SK-N-SH (cell line): Measurements from ENCODE around the gene ABI3. TPM values are rescaled to one million over a fixed set of nuclear protein-coding genes. Genes with fewer than 3 reads are reported as not detected.

Experiments
- CTCF ChIA-PET: fragments of 300-600, 350-600 bp; formaldehyde crosslinking; extraction: SDS; loops from one replicate; lab custom pipeline; 2021; lab: Yijun Ruan, JAX
- POLR2A ChIA-PET: fragments of 350-600 bp; sonication (Branson Sonifier 250); formaldehyde crosslinking; extraction: SDS; loops from one replicate; lab custom pipeline; 2020; ENCODE audit warnings: antibody characterized with exemption, inconsistent platforms; lab: Yijun Ruan, JAX
- DNase-seq: peaks from one replicate; pipeline ENCODE4 v3.0.0; 2012
- H2AFZ ChIP-seq: fragments of 200-600 bp; sonication (generic); 2 replicates; pipeline ENCODE4 v1.8.1; 2016; ENCODE audit warnings: antibody characterized with exemption, mild to moderate bottlenecking, low read depth
- H3F3A ChIP-seq: fragments of 200-600 bp; sonication (generic); replicated peaks from 2 replicates; pipeline ENCODE3; 2016; ENCODE audit warnings: antibody characterized with exemption, mild to moderate bottlenecking; ENCODE audit not compliant: insufficient read depth
- H3K27ac ChIP-seq, 2 experiments: fragments of 200-500 bp in 1 of 2; fragments of 200-600 bp in 1 of 2; sonication (Bioruptor generic) in 1 of 2; sonication (generic), shearing (Covaris generic) in 1 of 2; 2 replicates each; pipeline versions ENCODE4 v1.5.1 to v1.6.1; 2014 to 2016; ENCODE audit warnings: low read depth in 2 of 2, inconsistent platforms in 1 of 2, low read length in 1 of 2, mild to moderate bottlenecking in 1 of 2, mixed read lengths in 1 of 2
- H3K27me3 ChIP-seq: fragments of 200-600 bp; sonication (generic), shearing (Covaris generic); 2 replicates; pipeline ENCODE4 v1.6.1; 2016; ENCODE audit warnings: mixed run types; ENCODE audit not compliant: insufficient read depth
- H3K36me3 ChIP-seq, 2 experiments: fragments of 200-500 bp in 1 of 2; fragments of 200-600 bp in 1 of 2; sonication (Bioruptor generic) in 1 of 2; sonication (generic) in 1 of 2; replicated peaks in 1 of 2; 2 replicates each; pipeline versions ENCODE3 to v1.5.1; 2014 to 2016; ENCODE audit warnings: low read length in 1 of 2, mild to moderate bottlenecking in 1 of 2; ENCODE audit not compliant: insufficient read depth in 2 of 2, control insufficient read depth in 1 of 2
- H3K4me1 ChIP-seq, 2 experiments: fragments of 200-500 bp in 1 of 2; fragments of 200-600 bp in 1 of 2; sonication (Bioruptor generic) in 1 of 2; sonication (generic), shearing (Covaris generic) in 1 of 2; 2 replicates each; pipeline versions ENCODE4 v1.5.1 to v1.6.1; 2014 to 2016; ENCODE audit warnings: low read depth in 1 of 2, low read length in 1 of 2, mixed run types in 1 of 2; ENCODE audit not compliant: insufficient read depth in 2 of 2, control insufficient read depth in 1 of 2
- H3K4me2 ChIP-seq: fragments of 200-600 bp; sonication (generic), shearing (Covaris generic); 2 replicates; pipeline ENCODE4 v1.6.1; 2017; ENCODE audit warnings: mixed run types
- H3K4me3 ChIP-seq, 2 experiments: fragments of 200-500 bp in 1 of 2; fragments of 200-600 bp in 1 of 2; sonication (Bioruptor generic) in 1 of 2; sonication (generic), shearing (Covaris generic) in 1 of 2; 2 replicates each; pipeline versions ENCODE4 v1.5.1 to v1.8.1; 2014 to 2016; ENCODE audit warnings: low read depth in 2 of 2, inconsistent platforms in 1 of 2, low read length in 1 of 2, mild to moderate bottlenecking in 1 of 2, mixed read lengths in 1 of 2, moderate library complexity in 1 of 2
- H3K79me2 ChIP-seq: fragments of 200-600 bp; sonication (generic); 2 replicates; pipeline ENCODE4 v1.8.1; 2017; ENCODE audit warnings: mild to moderate bottlenecking; ENCODE audit not compliant: insufficient read depth
- H3K9ac ChIP-seq: fragments of 200-600 bp; sonication (generic); 2 replicates; pipeline ENCODE4 v1.6.1; 2017; ENCODE audit warnings: mixed run types
- H3K9me2 ChIP-seq: fragments of 200-600 bp; sonication (generic); 2 replicates; pipeline ENCODE4 v1.6.1; 2017; ENCODE audit warnings: mixed run types
- H3K9me3 ChIP-seq: fragments of 200-600 bp; sonication (generic); 2 replicates; pipeline ENCODE4 v1.6.1; 2017; ENCODE audit warnings: mixed run types, mild to moderate bottlenecking, moderate library complexity
- H4K20me1 ChIP-seq: fragments of 200-600 bp; sonication (generic); 2 replicates; pipeline ENCODE4 v1.6.1; 2017; ENCODE audit warnings: mild to moderate bottlenecking, mixed run types; ENCODE audit not compliant: insufficient read depth
- CHD2 ChIP-seq: fragments of 150-350 bp; IDR thresholded peaks from 2 replicates; pipeline ENCODE4 v1.6.1; 2018; ENCODE audit warnings: low read length; ENCODE audit not compliant: partially characterized antibody
- EP300 ChIP-seq, 2 experiments: IDR thresholded peaks; 2 replicates each; pipeline versions ENCODE4 v1.4.0 to v1.6.1; 2012; ENCODE audit warnings: borderline replicate concordance in 1 of 2, low read depth in 1 of 2, low read length in 1 of 2
- EZH2phosphoT487 ChIP-seq: fragments of 200-600 bp; sonication (generic); IDR thresholded peaks from 2 replicates; pipeline ENCODE4 v1.6.1; 2017; ENCODE audit warnings: low read depth, mixed run types, mild to moderate bottlenecking, antibody characterized with exemption, moderate library complexity, borderline replicate concordance
- FOSL2 ChIP-seq: IDR thresholded peaks from 2 replicates; pipeline ENCODE4 v1.4.0; 2012; ENCODE audit warnings: low read depth, mild to moderate bottlenecking, moderate library complexity, borderline replicate concordance
- FOXJ3 ChIP-seq: sonication (generic); formaldehyde crosslinking; IDR thresholded peaks from 2 replicates; pipeline ENCODE4 v1.5.1; 2020; ENCODE audit warnings: mild to moderate bottlenecking, missing genetic modification reagents
- GABPA ChIP-seq: IDR thresholded peaks from 2 replicates; pipeline ENCODE4 v1.4.0; 2012; ENCODE audit warnings: low read depth, mild to moderate bottlenecking
- GATA2 ChIP-seq: sonication (generic); formaldehyde crosslinking; IDR thresholded peaks from 2 replicates; pipeline ENCODE4 v1.5.0; 2020; ENCODE audit warnings: mild to moderate bottlenecking, missing genetic modification reagents
- JUND ChIP-seq: IDR thresholded peaks from 2 replicates; pipeline ENCODE4 v1.4.0; 2012
- MEF2A ChIP-seq: IDR thresholded peaks from 2 replicates; pipeline ENCODE4 v1.4.0; 2012; ENCODE audit warnings: low read depth, borderline replicate concordance
- MXI1 ChIP-seq: IDR thresholded peaks from 2 replicates; pipeline ENCODE4 v1.6.1; 2012; ENCODE audit warnings: mild to moderate bottlenecking, low read depth, low read length, improper control_type of control experiment
- NFIC ChIP-seq: IDR thresholded peaks from 2 replicates; pipeline ENCODE4 v1.4.0; 2012; ENCODE audit warnings: borderline replicate concordance
- RAD21 ChIP-seq: IDR thresholded peaks from 2 replicates; pipeline ENCODE4 v1.6.1; 2012; ENCODE audit warnings: mild to moderate bottlenecking, low read length
- RCOR1 ChIP-seq: fragments of 150-350 bp; IDR thresholded peaks from 2 replicates; pipeline ENCODE4 v1.6.1; 2017; ENCODE audit warnings: antibody characterized with exemption, low read length
- RFX5 ChIP-seq: IDR thresholded peaks from 2 replicates; pipeline ENCODE4 v1.6.1; 2012; ENCODE audit warnings: mild to moderate bottlenecking, improper control_type of control experiment, low read length
- TAF1 ChIP-seq: IDR thresholded peaks from 2 replicates; pipeline ENCODE4 v1.6.1; 2012; ENCODE audit warnings: low read depth, mild to moderate bottlenecking, low read length, moderate library complexity, borderline replicate concordance
- TCF12 ChIP-seq: IDR thresholded peaks from 2 replicates; pipeline ENCODE4 v1.4.0; 2012
- TEAD4 ChIP-seq: IDR thresholded peaks from 2 replicates; pipeline ENCODE4 v1.4.0; 2012; ENCODE audit warnings: mild to moderate bottlenecking, borderline replicate concordance; ENCODE audit not compliant: insufficient read depth
- YY1 ChIP-seq: IDR thresholded peaks from 2 replicates; pipeline ENCODE4 v1.4.0; 2012; ENCODE audit warnings: low read depth, mild to moderate bottlenecking
- WGBS: methylation state at CpG from one replicate; pipeline ENCODE4 v1.1.6; 2017; ENCODE audit warnings: low lambda C conversion rate; 5-methylcytosine and 5-hydroxymethylcytosine counted together
- polyA plus RNA-seq, 3 experiments: library from polyadenylated mRNA; depleted of rRNA; stranded (reverse); fragments of >200 nt; gene quantifications; 2 replicates each; pipeline ENCODE4 v1.2.3, GENCODE V29; 2012
- TF ChIP-seq, protein P1 (sequence below): IDR thresholded peaks from 2 replicates; pipeline ENCODE4 v1.4.0; 2012; ENCODE audit warnings: low read depth, borderline replicate concordance
- TF ChIP-seq, protein P2 (sequence below): fragments of 150-350 bp; IDR thresholded peaks from 2 replicates; pipeline ENCODE4 v1.6.1; 2016; ENCODE audit warnings: mild to moderate bottlenecking, low read depth, low read length
- TF ChIP-seq, protein P3 (sequence below): IDR thresholded peaks from 2 replicates; pipeline ENCODE4 v1.6.1; 2012; ENCODE audit warnings: mild to moderate bottlenecking, low read depth, low read length, moderate library complexity
- TF ChIP-seq, protein P4 (sequence below): IDR thresholded peaks from 2 replicates; pipeline ENCODE4 v1.4.0; 2012; ENCODE audit warnings: low read depth

The ABI3 gene
- polyA plus RNA-seq, 1 of the 3 experiments (the other 2 are of a cell fraction): 4.7 TPM

DNA sequence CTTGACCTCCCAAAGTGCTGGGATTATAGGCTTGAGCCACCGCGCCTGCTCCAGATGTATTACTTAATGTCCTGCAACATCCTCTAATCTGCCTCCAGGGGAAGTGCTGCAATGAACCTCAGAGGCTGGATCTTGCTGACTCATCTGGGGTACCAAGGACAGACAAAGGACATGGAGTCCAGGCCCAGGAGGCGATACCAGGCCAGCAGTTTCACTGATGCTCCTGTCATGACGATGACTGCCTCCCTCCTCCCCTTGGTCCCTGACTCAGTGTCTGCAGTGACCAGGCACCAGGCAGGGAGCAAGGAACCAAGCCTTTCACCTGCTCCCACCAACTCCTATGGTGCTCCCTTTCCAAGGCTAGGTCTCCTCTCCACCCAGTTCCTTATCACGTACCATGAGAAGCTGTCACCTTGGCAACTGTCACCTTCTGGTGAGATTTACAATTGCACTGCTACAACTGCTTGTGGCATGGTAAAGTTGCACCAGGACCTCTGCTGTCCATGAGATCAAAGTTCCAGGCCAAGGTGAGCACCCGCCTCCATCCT lies 41.7 kb downstream of the ABI3 start:
- Histone ChIP-seq H3K4me1 (no peaks in the 10 kb centered on the region), H3K9ac (no peak overlapping the region), H3K9me3 (no peaks in the 10 kb centered on the region), H3K9me2 (no peaks in the 10 kb centered on the region)
- TF ChIP-seq RAD21 (no peak), MXI1 (no peak), GATA2 (CRISPR knock-in tag) (no peak), EP300 (IDR thresholded peaks at IDR 0.05; ENCODE audit: borderline replicate concordance in 1 of 2, low read depth in 1 of 2, low read length in 1 of 2) (no peak), RCOR1 (no peak), FOSL2 (no peak), YY1 (no peak), RFX5 (no peak), EZH2phosphoT487 (no peak), TEAD4 (no peak), CHD2 (no peak), NFIC (no peak), FOXJ3 (CRISPR knock-in tag) (no peak)
- TF ChIP-seq, protein P1, sequence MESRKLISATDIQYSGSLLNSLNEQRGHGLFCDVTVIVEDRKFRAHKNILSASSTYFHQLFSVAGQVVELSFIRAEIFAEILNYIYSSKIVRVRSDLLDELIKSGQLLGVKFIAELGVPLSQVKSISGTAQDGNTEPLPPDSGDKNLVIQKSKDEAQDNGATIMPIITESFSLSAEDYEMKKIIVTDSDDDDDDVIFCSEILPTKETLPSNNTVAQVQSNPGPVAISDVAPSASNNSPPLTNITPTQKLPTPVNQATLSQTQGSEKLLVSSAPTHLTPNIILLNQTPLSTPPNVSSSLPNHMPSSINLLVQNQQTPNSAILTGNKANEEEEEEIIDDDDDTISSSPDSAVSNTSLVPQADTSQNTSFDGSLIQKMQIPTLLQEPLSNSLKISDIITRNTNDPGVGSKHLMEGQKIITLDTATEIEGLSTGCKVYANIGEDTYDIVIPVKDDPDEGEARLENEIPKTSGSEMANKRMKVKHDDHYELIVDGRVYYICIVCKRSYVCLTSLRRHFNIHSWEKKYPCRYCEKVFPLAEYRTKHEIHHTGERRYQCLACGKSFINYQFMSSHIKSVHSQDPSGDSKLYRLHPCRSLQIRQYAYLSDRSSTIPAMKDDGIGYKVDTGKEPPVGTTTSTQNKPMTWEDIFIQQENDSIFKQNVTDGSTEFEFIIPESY: no peak
- TF ChIP-seq, protein P2, sequence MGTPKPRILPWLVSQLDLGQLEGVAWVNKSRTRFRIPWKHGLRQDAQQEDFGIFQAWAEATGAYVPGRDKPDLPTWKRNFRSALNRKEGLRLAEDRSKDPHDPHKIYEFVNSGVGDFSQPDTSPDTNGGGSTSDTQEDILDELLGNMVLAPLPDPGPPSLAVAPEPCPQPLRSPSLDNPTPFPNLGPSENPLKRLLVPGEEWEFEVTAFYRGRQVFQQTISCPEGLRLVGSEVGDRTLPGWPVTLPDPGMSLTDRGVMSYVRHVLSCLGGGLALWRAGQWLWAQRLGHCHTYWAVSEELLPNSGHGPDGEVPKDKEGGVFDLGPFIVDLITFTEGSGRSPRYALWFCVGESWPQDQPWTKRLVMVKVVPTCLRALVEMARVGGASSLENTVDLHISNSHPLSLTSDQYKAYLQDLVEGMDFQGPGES: no peak
- TF ChIP-seq, all 33 proteins: peak for 0
- no peaks in the 10 kb centered on the region for H3K36me3 ChIP-seq
- H3K4me3 ChIP-seq: no peak overlapping the region
- H3K27me3 ChIP-seq: peaks cover 13% of the 10 kb centered on the region; the same call in 1 of the 2 replicates
- 79% methylated on average over 6 of the region's 6 CpGs for WGBS
- H4K20me1 ChIP-seq: no peaks in the 10 kb centered on the region
- no peak for DNase-seq
- CTCF ChIA-PET: no interaction called here
- no peak overlapping the region for H3K27ac ChIP-seq
- no peaks in the 10 kb centered on the region for H3K79me2 ChIP-seq
- H3F3A ChIP-seq: peaks cover 4% of the 10 kb centered on the region
- H2AFZ ChIP-seq: no peak overlapping the region
- POLR2A ChIA-PET: no interaction called here
- no peak overlapping the region for H3K4me2 ChIP-seq

DNA sequence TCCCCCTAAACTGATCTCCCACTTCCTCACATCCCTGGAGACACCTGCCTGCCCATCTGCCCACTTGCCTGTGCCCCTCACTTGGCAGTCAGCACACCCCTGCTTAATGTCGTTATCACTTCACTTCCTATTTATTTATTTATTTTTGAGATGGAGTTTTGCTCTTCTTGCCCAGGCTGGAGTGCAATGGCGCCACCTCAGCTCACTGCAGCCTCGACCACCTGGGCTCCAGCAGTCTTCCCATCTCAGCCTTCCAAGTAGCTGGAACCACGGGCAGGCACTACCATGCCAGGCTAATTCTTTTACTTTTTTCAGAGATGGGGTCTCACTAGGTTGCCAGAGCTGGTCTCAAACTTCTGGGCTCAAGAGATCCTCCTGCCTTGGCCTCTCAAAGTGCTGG lies 43.6 kb downstream of the ABI3 start:
- no peak overlapping the region for H3K4me3 ChIP-seq
- H3K36me3 ChIP-seq: no peaks in the 10 kb centered on the region
- H3K27ac ChIP-seq: no peak overlapping the region
- ChIA-PET CTCF (interaction anchor here (0.7 to 1.6 kb wide), 4 partner anchors 26 to 156 kb away, joined by 3 to 6 read pairs (median 4); no protein-coding TSS in a partner anchor), POLR2A (interaction anchor here (0.6 kb wide), 1 partner anchor 454 kb away, joined by 3 read pairs; no protein-coding TSS in a partner anchor)
- H4K20me1 ChIP-seq: no peaks in the 10 kb centered on the region
- no peaks in the 10 kb centered on the region for H3K79me2 ChIP-seq
- H3K9me2 ChIP-seq: no peaks in the 10 kb centered on the region
- no peak overlapping the region for H2AFZ ChIP-seq
- H3K27me3 ChIP-seq: peaks cover 9% of the 10 kb centered on the region; the same call in 1 of the 2 replicates
- 49% methylated on average over 4 of the region's 4 CpGs for WGBS
- DNase-seq: no peak
- no peaks in the 10 kb centered on the region for H3K9me3 ChIP-seq
- H3K9ac ChIP-seq: no peak overlapping the region
- H3K4me1 ChIP-seq: no peaks in the 10 kb centered on the region
- H3F3A ChIP-seq: peaks cover 4% of the 10 kb centered on the region
- H3K4me2 ChIP-seq: no peak overlapping the region
- no peak for TF ChIP-seq GABPA
- no peak for TF ChIP-seq TAF1
- no peak for TF ChIP-seq JUND
- TF ChIP-seq RCOR1: no peak
- TF ChIP-seq, protein P3, sequence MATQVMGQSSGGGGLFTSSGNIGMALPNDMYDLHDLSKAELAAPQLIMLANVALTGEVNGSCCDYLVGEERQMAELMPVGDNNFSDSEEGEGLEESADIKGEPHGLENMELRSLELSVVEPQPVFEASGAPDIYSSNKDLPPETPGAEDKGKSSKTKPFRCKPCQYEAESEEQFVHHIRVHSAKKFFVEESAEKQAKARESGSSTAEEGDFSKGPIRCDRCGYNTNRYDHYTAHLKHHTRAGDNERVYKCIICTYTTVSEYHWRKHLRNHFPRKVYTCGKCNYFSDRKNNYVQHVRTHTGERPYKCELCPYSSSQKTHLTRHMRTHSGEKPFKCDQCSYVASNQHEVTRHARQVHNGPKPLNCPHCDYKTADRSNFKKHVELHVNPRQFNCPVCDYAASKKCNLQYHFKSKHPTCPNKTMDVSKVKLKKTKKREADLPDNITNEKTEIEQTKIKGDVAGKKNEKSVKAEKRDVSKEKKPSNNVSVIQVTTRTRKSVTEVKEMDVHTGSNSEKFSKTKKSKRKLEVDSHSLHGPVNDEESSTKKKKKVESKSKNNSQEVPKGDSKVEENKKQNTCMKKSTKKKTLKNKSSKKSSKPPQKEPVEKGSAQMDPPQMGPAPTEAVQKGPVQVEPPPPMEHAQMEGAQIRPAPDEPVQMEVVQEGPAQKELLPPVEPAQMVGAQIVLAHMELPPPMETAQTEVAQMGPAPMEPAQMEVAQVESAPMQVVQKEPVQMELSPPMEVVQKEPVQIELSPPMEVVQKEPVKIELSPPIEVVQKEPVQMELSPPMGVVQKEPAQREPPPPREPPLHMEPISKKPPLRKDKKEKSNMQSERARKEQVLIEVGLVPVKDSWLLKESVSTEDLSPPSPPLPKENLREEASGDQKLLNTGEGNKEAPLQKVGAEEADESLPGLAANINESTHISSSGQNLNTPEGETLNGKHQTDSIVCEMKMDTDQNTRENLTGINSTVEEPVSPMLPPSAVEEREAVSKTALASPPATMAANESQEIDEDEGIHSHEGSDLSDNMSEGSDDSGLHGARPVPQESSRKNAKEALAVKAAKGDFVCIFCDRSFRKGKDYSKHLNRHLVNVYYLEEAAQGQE: no peak
- TF ChIP-seq TCF12: no peak
- TF ChIP-seq, protein P4, sequence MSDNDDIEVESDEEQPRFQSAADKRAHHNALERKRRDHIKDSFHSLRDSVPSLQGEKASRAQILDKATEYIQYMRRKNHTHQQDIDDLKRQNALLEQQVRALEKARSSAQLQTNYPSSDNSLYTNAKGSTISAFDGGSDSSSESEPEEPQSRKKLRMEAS: no peak
- no peak for TF ChIP-seq NFIC
- TF ChIP-seq EZH2phosphoT487: no peak
- no peak for TF ChIP-seq MEF2A
